CD1c-positive myeloid dendritic cell (primary cell): ENCODE results near the gene BRD7.

Experiments
- DNase-seq: peaks from one replicate; pipeline ENCODE4 v3.0.0-alpha.2; 2016; ENCODE audit errors: extremely low spot score

Gene BRD7

GRCh38 chr16:50368410-50369132 lies at the start of gene BRD7:
TSS of gene BRD7 (minus strand) at chr16:50368988. CDS start at chr16:50368774, 214 bp downstream.
- peak; percentile 83 for DNase-seq

- DNase-seq: no peak
Observed at GRCh38 chr16:50416388-50416787, 47.6 kb upstream of the BRD7 start.

GRCh38 chr16:50414152-50414551 lies 45.4 kb upstream of the BRD7 start:
- no peak for DNase-seq

GRCh38 chr16:50411034-50411433 lies 42.2 kb upstream of the BRD7 start:
- no peak for DNase-seq

GRCh38 chr16:50408001-50408561 lies 39.3 kb upstream of the BRD7 start:
- no peak for DNase-seq

- DNase-seq: no peak
Observed at GRCh38 chr16:50407351-50407750, 38.6 kb upstream of the BRD7 start.

GRCh38 chr16:50403491-50403890 lies 34.7 kb upstream of the BRD7 start:
- no peak for DNase-seq

GRCh38 chr16:50402298-50402895 lies 33.6 kb upstream of the BRD7 start:
- DNase-seq: no peak

- no peak for DNase-seq
Observed at GRCh38 chr16:50401355-50401754, 32.6 kb upstream of the BRD7 start.

- no peak for DNase-seq
Observed at GRCh38 chr16:50400967-50401348, 32.2 kb upstream of the BRD7 start.

GRCh38 chr16:50400312-50400966 lies 31.7 kb upstream of the BRD7 start:
- no peak for DNase-seq

GRCh38 chr16:50399411-50399810 lies 30.6 kb upstream of the BRD7 start:
- DNase-seq: no peak

GRCh38 chr16:50398336-50398735 lies 29.5 kb upstream of the BRD7 start:
- DNase-seq: no peak

GRCh38 chr16:50396761-50397535 lies 28.2 kb upstream of the BRD7 start:
- DNase-seq: no peak

- no peak for DNase-seq
Observed at GRCh38 chr16:50395763-50396710, 27.2 kb upstream of the BRD7 start.

GRCh38 chr16:50393858-50394802 lies 25.3 kb upstream of the BRD7 start:
- DNase-seq: no peak

GRCh38 chr16:50393416-50393815 lies 24.6 kb upstream of the BRD7 start:
- no peak for DNase-seq

- no peak for DNase-seq
Observed at GRCh38 chr16:50390914-50391716, 22.3 kb upstream of the BRD7 start.

GRCh38 chr16:50390371-50390771 lies 21.6 kb upstream of the BRD7 start:
- DNase-seq: no peak
